Measurements from ENCODE around the gene NRIP1. TPM values are rescaled to one million over a fixed set of nuclear protein-coding genes. Genes with fewer than 3 reads are reported as not detected.

Gene NRIP1
- total and polyA plus RNA-seq, 2 of the 8 experiments (the other 6 are each of a cell fraction or from before 2014, with no cell fraction given), result 1.5 to 9.3 TPM

DNA sequence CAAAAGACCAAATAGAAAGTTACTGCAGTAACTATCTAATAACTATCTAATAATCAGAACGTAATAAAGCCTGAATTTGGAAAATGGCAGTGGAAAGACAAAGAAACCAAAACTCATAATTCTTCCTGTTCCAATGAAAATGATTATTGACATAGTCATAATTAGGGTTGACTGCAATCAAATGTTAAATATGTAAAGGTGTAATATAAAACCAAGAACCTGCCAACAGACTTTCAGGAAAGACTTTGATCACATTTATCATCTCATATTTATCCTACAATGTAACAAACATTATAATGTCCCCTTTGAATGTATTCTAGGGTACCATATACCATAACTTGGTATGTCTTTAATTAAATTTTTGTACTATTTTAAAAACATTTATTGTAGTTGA is 26.9 kb downstream of the NRIP1 start:
- H2BK12ac ChIP-seq (ENCODE audit: low read depth, low read length), result no peak overlapping the region
- H3K9me3 ChIP-seq (ENCODE audit: insufficient read depth in 2 of 2, low read depth in 1 of 2, low read length in 1 of 2), result no peaks in the 10 kb centered on the region
- TF ChIP-seq TAF1 (IDR thresholded peaks at IDR 0.05; ENCODE audit: low read depth, low read length) (no peak), SIN3A (conservative IDR thresholded peaks at IDR 0.05 in 1 of 2, IDR thresholded peaks at IDR 0.05 in 1 of 2; ENCODE audit: low read depth in 1 of 2, low read length in 2 of 2) (no peak), ASH2L (IDR thresholded peaks at IDR 0.05; ENCODE audit: low read length) (no peak), SRF (IDR thresholded peaks at IDR 0.05; ENCODE audit: low read depth, low read length) (no peak), RAD21 (IDR thresholded peaks at IDR 0.05 in 1 of 2, conservative IDR thresholded peaks at IDR 0.05 in 1 of 2; ENCODE audit: low read depth in 2 of 2, low read length in 2 of 2) (no peak), GTF2F1 (IDR thresholded peaks at IDR 0.05; ENCODE audit: borderline replicate concordance, low read depth, low read length) (no peak), MAFK (IDR thresholded peaks at IDR 0.05; ENCODE audit: low read depth, low read length) (no peak), FOSL1 (IDR thresholded peaks at IDR 0.05; ENCODE audit: insufficient read depth, low read depth, low read length) (no peak), PHF8 (conservative IDR thresholded peaks at IDR 0.05; ENCODE audit: low read depth, low read length) (no peak)
- DNase-seq (ENCODE audit: low read depth in 1 of 2, low spot score in 2 of 2) (no peak), FAIRE-seq (no peak)
- H3K79me1 ChIP-seq (ENCODE audit: low read depth, low read length), result no peaks in the 10 kb centered on the region
- H2BK20ac ChIP-seq (ENCODE audit: low read length), result no peak overlapping the region
- H3K18ac ChIP-seq (ENCODE audit: extremely low read depth, low read length), result no peak overlapping the region
- H2BK15ac ChIP-seq (ENCODE audit: low read length), result no peak overlapping the region
- H3K4ac ChIP-seq (replicated peaks; ENCODE audit: insufficient read length, low read depth, low read length), result no peak overlapping the region
- H4K91ac ChIP-seq (replicated peaks; ENCODE audit: insufficient read length, low read length), result no peak overlapping the region
- H3K9ac ChIP-seq (replicated peaks in 1 of 4; ENCODE audit: extremely low read depth in 1 of 4, low read depth in 3 of 4, low read length in 3 of 4), result no peak overlapping the region
- POLR2A ChIA-PET (ENCODE audit: partially characterized antibody), result no interaction called here
- H3K27ac ChIP-seq (ENCODE audit: low read depth, low read length), result no peak overlapping the region
- H4K5ac ChIP-seq (ENCODE audit: insufficient read length, low read depth, low read length), result no peak overlapping the region
- no peak overlapping the region for H3K4me3 ChIP-seq (ENCODE audit: extremely low read depth in 1 of 4, insufficient read depth in 2 of 4, low read depth in 3 of 4, low read length in 4 of 4)
- H3K23me2 ChIP-seq (ENCODE audit: low read depth, low read length), result no peaks in the 10 kb centered on the region
- no peak overlapping the region for H3K14ac ChIP-seq (ENCODE audit: insufficient read length)
- 96% methylated on average over 1 of the region's 1 CpG; no CpG with 5 or more reads in 1 of the 2 experiments for WGBS, 2 experiments (ENCODE audit: extremely low coverage in 1 of 2, insufficient coverage in 1 of 2, insufficient read length in 1 of 2, insufficient replicate concordance in 2 of 2, low coverage in 1 of 2, low lambda C conversion rate in 2 of 2, missing lambda C conversion rate in 1 of 2)
- H2BK120ac ChIP-seq (replicated peaks; ENCODE audit: low read depth, low read length), result no peak overlapping the region
- CTCF ChIA-PET (ENCODE audit: partially characterized antibody), result interaction anchor here (1.5 kb wide), 1 partner anchor 11 kb away, joined by 3 read pairs; no protein-coding TSS in a partner anchor
- no peak overlapping the region for H2BK5ac ChIP-seq (ENCODE audit: low read depth, low read length)
- H4K8ac ChIP-seq (ENCODE audit: extremely low read depth, insufficient read depth, low read length), result no peak overlapping the region
- H2AFZ ChIP-seq (ENCODE audit: low read length), result no peak overlapping the region
- no peaks in the 10 kb centered on the region for H3K27me3 ChIP-seq (replicated peaks in 1 of 4; ENCODE audit: control insufficient read depth in 3 of 4, extremely low read depth in 1 of 4, insufficient read depth in 3 of 4, low read length in 3 of 4)
- H3K4me2 ChIP-seq (ENCODE audit: insufficient read depth in 1 of 2, low read depth in 2 of 2, low read length in 2 of 2), result no peak overlapping the region
- no peaks in the 10 kb centered on the region for H3K79me2 ChIP-seq (ENCODE audit: control insufficient read depth in 1 of 2, insufficient read depth in 2 of 2, low read length in 2 of 2)
- H2AK5ac ChIP-seq (ENCODE audit: low read depth, low read length), result no peak overlapping the region
- H3K56ac ChIP-seq (replicated peaks; ENCODE audit: insufficient read length, low read depth, low read length), result no peak overlapping the region
- H3K23ac ChIP-seq (ENCODE audit: insufficient read length), result no peak overlapping the region
- H3K4me1 ChIP-seq (replicated peaks in 1 of 4; ENCODE audit: control insufficient read depth in 3 of 4, insufficient read depth in 4 of 4, low read length in 3 of 4), result no peaks in the 10 kb centered on the region
- H3K36me3 ChIP-seq (ENCODE audit: control insufficient read depth in 2 of 4, insufficient read depth in 4 of 4, low read length in 3 of 4), result no peaks in the 10 kb centered on the region; a peak in 1 of 8 replicates
- H4K20me1 ChIP-seq (replicated peaks in 1 of 2; ENCODE audit: control insufficient read depth in 1 of 2, insufficient read depth in 2 of 2, low read length in 2 of 2), result no peaks in the 10 kb centered on the region
